Hematopoietic multipotent progenitor cell (in vitro differentiated cells): ENCODE results near the gene ARHGAP15. TPM values are rescaled to one million over a fixed set of nuclear protein-coding genes. Genes with fewer than 3 reads are reported as not detected.
A peak's percentile ranks its signal among the peaks of the same experiment; 100 is the strongest.

Experiments used
- DNase-seq, 3 donors: peaks; one replicate each; pipeline ENCODE4 v3.0.0-alpha.2; 2011 to 2015; ENCODE audit warnings: low read depth in 2 of 3, low spot score in 2 of 3
- total RNA-seq: library from RNA; depleted of rRNA; stranded (reverse); fragments of >200 nt; gene quantifications from one replicate; pipeline ENCODE4 v1.2.3, GENCODE V29; 2012

ARHGAP15 gene
- total RNA-seq, 1 donor = 77.3 TPM

GRCh38 chr2:143475041-143475776 lies 346.0 kb downstream of the ARHGAP15 start:
- DNase-seq = no peak

DNA sequence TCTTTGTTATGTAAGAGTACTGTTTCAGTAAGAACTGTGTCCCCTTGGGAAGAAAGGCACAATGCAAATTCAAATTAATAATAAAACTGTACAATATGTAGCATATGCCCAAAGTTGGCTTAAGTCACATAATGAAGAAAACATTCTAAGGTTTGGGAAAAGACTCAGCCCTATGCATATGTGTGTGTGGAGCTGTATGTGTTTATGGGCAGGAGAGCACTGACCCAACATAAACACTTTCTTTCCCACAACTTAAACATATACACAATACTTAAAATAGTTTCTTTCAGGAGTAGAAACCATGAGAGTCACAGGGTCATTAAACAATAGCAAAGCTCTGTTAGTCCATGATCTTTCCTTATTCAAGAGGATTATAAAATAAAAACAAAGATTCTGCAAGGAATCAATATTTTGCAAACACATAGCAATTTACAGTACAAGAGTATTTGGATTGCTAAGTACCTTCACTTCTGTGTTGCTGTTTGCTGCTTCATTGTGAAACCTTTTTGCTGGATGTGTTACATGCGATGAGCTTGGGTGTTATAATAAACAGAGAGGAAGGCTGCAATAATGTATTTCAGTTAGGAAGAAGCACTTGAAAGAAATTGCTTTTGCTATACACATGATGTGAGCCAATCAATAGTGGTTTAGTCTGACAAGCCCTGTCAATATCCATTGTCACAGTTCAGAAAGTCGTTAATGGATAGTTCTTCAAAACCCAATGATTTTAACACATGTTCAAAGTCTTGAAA lies 347.3 kb downstream of the ARHGAP15 start:
- DNase-seq = no peak

GRCh38 chr2:143477714-143478443 lies 348.7 kb downstream of the ARHGAP15 start:
- DNase-seq = no peak

- DNase-seq = no peak
Measured at GRCh38 chr2:143480086-143480485, 350.9 kb downstream of the ARHGAP15 start.

- no peak for DNase-seq
Measured at GRCh38 chr2:143480601-143481236, 351.5 kb downstream of the ARHGAP15 start.

DNA sequence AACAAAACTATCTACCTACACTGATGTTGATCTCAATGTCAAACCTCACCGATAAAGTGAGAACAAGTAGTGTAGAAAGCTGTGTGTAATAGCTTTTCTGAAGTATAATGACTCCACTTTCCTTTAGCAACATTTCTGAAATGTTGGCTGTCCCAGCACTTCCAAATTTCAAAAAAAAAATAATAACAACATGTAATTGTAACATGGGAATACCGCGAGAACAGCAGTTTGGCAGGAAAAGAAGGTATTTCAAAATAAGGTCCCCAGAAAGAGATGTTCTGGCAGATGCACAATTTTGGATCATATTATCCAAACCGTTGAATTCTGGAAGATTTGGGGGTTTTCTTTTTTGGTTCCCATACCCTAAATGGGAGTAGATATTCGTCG lies 352.0 kb downstream of the ARHGAP15 start:
- no peak for DNase-seq

DNA sequence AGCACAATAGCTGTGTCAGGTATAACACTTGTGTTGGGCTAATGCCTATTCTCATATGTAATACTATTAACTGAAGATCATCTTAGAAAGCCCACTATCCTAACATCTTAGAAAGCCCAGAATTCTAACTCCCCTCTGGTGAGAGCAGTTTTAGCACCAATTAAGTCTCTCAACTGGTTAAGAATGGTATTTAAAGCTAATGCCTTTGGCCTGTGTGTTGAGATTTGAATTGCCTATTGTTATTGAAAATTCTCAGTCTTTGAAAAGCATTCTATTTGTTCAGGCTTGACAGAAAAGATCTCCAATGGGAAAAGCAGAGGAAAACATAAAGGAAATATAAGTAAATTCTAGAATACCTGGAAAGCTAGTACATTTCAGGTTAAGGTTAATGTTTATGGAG lies 352.5 kb downstream of the ARHGAP15 start:
- DNase-seq = no peak

- DNase-seq = no peak
Measured at GRCh38 chr2:143482316-143482715, 353.1 kb downstream of the ARHGAP15 start.

- peak in 2 of 3 donors; percentile 27 to 55 for DNase-seq
Measured at GRCh38 chr2:143482771-143483170, 353.6 kb downstream of the ARHGAP15 start.

- DNase-seq = no peak
Measured at GRCh38 chr2:143486976-143487375, 357.8 kb downstream of the ARHGAP15 start.

- no peak for DNase-seq
Measured at GRCh38 chr2:143489145-143489544, 359.9 kb downstream of the ARHGAP15 start.

GRCh38 chr2:143491131-143491530 lies 361.9 kb downstream of the ARHGAP15 start:
- DNase-seq = no peak

GRCh38 chr2:143493339-143493738 lies 364.1 kb downstream of the ARHGAP15 start:
- no peak for DNase-seq

DNA sequence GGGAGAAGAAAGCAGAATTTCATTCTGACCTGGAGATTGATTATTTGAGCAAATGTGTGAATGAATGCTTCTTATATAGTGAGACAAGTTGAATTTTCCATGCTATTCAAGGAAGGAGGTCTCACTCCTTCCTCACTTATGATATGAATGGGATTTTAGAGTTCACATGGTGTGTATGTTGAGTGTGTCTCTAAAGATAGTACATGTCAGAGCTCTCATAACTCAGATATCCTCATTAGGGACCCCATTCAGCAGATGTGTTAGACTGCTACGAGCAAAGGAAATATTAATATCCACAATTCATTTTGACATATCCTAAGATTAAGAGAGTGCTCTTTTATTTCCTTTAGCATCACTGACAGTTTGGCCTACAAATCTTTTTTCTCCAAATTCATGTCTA lies 368.5 kb downstream of the ARHGAP15 start:
- DNase-seq = no peak

GRCh38 chr2:143498496-143498895 lies 369.3 kb downstream of the ARHGAP15 start:
- no peak for DNase-seq

- peak in 1 of 3 donors; percentile 34 for DNase-seq
Measured at GRCh38 chr2:143499061-143499460, 369.8 kb downstream of the ARHGAP15 start.

DNA sequence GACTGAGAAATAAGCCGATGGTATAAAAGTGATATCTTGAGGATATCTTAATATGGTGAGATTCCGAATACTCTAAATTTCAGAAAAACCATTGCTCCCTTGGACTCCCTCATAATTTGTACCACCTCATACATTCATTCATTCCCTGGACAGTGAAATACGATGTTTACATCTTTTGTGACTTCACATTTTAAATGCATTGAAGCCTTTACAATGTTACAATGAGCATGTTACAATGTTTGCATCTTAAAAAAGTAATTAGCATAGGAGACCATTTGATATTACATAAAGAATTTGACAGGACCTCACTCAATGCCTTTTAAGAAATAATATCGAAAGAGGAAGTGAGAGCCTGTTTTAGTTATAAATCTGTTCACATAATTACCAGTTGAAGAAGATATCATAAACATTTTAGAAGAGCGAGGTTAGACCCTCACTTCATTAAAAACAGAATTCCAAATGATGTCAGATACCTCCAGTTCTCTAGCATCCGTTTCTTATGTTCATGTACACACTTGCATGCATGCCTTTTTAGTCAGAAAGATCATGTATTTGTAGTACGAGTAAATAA lies 372.0 kb downstream of the ARHGAP15 start:
- DNase-seq = no peak

DNA sequence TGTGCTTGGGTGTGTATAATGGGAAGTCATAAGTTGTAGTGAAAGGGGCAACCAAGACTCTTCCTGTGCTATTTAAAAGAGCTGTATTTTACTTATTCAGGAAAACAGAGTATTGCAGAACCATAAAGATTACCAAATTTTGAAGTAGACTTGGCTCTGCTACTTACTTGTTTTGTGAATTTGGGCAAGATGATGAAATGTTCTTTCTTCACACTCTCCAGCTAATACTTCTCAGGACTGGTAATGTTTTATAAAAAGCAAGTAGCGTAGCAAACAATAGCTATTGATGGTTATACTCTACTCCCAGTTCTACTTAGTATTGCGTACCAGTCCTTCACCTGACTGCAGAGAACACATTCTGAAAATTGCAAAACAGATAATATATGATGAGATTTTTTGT lies 374.1 kb downstream of the ARHGAP15 start:
- no peak for DNase-seq

GRCh38 chr2:143504397-143504796 lies 375.2 kb downstream of the ARHGAP15 start:
- DNase-seq = no peak

DNA sequence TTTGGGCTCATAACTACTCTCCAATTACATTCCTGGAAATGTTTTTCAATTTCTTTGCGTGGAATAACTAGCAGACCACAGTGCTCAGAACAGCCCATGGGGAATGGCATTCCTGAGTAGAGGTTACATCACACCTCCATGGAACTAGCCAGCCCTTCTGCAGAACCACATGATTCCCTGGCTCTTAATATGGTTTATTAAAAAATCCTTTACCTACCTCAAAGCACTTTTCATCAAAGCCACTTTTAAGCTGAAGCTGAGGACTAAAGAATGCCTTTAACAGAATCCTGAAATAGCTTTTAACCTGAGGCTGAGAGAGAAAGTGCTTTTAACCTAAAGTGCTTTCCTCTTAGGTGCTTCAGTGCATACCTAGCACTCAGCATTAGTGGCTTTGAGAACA lies 376.3 kb downstream of the ARHGAP15 start:
- no peak for DNase-seq

DNA sequence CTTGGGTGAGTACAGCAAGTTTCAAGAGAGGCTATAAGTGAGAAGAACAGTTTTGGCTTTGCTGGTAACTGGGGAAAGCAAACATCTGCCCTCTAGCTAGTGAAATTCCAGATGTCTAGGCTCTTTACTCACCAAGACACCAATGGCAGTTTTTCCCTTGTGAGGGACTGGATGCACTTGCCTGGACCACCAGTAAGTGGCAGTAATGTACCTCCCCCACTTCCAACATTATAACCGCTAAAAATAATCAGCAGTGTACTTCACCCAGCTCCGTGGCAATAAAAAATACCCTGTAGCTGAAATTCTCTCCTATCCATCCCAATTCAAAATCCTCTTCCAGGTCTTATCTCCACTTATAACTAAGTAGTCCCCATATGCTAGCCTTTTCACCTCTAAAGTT lies 383.9 kb downstream of the ARHGAP15 start:
- DNase-seq = peak in 2 of 3 donors; percentile 35 to 67
